SKM-1 treated with dmso at 0.1 percent for 144 hours (cell line): ENCODE results near the gene TRAPPC3L.
A peak's percentile ranks its signal among the peaks of the same experiment; 100 is the strongest.
"Not testable (repeated sequence)": the region's sequence is repeated elsewhere in the genome, so short reads cannot be mapped to it uniquely, and the experiment has no call there.

Experiments used
- DNase-seq: peaks from one replicate; lab custom pipeline; 2025; ENCODE audit not compliant: unreplicated experiment; lab: John Stamatoyannopoulos, UW

The TRAPPC3L gene

DNA sequence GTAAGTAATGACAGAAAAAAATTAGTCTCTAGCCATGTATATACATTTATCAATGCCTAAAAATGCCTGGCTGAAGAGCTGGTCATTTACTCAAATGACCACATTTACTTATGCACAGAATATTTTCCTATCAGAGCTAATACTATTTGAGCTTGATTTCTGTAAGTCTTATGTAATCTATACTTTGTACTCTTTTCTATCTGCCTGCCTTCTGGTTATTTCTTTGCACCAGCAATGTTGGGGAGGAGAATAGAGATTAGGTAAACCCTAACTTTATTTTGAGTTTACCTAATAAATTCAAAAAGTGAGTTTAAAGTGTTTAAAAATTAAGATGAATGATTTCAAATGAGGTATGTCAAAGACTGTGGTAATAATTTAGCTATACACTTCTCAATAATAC is 30.3 kb downstream of the TRAPPC3L start:
- DNase-seq, result no peak

DNA sequence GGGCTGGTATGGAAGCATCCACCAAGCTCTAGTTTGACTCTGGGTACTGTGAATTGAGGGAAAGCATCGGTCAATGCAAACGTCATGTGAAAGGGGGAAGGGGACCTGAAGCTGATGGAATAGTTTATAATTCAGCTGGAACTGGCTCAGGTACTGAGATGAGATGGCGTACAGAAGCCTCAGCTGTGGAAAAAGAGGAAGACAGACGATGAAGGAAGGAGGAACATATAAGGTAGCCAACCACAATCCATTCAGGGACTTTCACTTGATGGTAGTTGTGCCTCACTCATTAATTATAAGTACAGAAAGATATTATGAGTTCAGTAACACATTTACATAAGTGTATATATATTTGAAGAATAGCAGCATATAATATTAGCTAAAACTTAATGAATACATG is 31.4 kb downstream of the TRAPPC3L start:
- DNase-seq, result peak; percentile 43

DNA sequence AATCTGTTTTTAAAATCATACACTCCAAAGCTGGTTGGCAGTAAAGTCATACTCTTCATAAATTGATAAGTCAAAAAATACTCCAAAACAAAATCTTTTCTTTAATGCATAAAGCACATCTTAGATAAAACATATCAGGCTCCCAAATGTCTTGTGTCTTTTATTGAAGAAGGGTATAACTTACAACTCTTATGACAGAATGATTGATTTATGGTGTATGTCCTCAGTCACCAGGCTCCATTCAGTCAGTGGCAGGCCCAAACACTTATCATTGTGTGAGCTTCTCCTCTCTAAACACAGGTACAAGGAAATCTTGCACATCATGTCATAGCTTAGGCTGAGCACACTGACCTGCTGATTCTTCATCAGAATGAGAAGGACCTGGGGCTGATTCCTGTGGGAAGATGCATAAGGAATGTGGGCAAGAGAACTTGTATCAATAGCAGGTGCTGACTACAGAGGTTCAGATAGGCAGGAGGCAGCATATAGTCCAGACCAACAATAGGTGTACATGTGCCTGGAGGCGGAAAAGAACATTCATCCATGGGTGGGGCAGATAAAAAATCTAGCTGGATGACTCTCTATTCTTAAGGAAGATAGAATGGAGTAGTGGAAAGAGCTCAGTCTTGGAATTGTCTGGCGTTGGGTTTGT is 32.1 kb downstream of the TRAPPC3L start:
- no peak for DNase-seq

DNA sequence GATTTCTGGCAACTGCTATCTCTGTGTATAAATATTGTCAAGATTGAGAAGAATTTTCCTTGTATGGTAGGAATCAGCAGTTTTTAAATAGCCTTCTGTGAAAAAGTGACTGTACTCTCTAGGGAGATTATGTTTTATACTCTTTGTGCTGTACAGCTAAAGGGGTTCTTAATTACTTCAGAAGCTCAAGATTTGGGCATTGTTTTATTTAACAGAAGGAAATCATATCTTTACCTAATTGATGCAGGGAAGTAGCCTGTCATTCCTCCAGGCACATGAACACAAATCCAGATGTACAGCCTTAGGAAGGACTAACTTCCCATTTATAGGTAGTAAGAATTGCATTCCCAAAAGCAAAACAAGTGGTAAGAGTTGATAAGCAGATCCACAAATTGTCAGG is 32.8 kb downstream of the TRAPPC3L start:
- no peak for DNase-seq

DNA sequence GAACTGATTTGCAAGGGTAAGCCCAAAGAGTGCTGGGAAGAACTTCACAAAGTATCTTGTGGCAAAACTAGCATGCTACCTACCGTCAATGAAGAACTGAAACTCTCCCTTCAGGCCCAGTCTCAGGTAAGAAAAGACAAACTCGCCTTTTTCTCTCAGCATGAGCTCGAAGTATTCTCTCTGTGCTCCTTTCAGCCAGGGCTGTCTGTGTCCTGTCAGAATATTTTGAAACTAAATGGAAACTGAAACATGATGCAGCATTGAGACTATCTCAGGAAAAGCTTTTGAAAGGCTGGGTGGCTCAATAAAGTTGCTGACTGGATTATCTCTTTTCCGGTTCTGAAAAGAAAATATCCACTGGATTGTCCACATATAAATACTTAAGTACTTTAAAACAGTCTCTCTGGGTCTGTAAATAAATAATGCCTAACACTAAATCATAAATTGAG is 33.3 kb downstream of the TRAPPC3L start:
- no peak for DNase-seq

DNA sequence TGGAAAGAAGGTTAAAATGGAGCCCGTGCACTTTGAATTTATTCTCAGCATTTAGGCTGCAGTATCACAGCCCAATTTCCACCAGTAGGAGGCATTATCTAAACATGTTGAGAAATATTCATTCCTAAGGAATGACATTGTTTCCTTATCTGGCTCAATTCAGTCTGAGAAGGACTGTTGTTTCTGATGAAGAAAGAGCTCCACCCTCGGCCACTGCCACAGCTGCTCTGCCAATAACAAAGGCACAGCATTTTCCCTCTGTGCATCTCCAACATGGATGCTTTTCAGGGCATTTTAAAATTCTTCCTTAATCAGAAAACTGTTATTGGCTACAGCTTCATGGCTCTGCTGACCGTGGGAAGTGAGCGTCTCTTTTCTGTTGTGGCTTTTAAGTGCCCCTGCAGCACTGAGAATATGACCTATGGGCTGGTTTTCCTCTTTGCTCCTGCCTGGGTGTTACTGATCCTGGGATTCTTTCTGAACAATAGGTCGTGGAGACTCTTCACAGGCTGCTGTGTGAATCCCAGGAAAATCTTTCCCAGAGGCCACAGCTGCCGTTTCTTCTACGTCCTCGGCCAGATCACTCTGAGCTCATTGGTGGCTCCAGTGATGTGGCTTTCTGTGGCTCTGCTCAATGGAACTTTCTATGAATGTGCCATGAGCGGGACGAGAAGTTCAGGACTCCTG is 33.9 kb downstream of the TRAPPC3L start, which contains the start of gene CALHM5:
TSS of gene CALHM5 (plus strand) at position 216 of the 687 bp plus-strand sequence. CDS start at position 274, 58 bp downstream.
- DNase-seq, result no peak

DNA sequence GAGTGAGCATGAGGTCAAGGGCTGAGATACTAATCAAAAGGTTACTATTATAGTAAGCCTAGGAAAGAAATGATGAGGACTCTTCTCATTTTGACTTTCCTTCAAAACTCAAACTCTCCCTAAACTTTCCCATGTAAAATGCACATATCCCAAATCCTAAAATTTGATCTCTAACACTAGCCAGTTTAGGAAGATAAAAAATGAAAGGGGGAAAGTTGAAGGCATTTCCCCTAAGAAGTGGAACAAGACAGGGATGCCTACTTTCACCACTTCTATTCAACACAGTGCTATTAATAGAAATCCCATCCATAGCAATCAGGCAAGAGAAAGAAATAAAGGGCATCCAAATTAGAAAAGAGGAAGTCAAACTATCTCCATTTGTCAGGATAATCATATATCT is 37.0 kb downstream of the TRAPPC3L start:
- DNase-seq, result no peak

DNA sequence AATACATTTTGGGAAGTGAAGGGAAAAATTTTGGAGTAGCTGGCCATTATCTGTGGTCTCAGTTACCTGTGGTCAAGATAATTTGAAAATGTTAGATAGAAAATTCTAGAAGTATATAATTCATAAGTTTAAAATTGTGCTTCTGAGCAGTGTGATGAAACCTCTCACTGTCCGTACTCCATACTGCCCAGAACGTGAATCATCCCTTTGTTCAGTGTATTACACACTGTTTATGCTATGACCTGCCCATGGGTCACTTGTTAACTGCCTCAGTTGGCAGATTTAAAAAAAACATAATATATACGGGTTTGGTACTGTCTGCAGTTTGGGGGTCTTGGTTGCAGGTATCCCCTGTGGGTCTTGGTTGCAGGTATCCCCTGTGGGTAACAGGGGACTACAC is 38.2 kb downstream of the TRAPPC3L start:
- DNase-seq, result no peak

DNA sequence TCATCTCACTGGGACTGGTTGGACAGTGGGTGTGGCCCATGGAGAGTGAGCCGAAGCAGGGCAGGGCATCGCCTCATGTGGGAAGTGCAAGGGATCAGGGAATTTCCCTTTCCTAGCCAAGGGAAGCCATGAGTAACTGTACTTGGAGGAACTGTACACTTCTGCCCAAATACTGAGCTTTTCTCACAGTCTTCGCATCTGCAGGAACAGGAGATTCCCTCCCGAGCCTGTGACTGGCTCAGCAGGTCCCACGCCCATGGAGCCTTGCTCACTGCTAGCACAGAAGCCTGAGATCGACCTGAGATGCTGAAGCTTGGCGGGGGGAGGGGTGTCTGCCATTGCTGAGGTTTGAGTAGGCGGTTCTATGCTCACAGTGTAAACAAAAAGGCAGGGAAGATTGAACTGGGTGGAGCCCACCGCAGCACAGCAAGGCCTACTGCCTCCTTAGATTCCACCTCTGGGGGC is 44.5 kb downstream of the TRAPPC3L start:
- DNase-seq, result no peak

DNA sequence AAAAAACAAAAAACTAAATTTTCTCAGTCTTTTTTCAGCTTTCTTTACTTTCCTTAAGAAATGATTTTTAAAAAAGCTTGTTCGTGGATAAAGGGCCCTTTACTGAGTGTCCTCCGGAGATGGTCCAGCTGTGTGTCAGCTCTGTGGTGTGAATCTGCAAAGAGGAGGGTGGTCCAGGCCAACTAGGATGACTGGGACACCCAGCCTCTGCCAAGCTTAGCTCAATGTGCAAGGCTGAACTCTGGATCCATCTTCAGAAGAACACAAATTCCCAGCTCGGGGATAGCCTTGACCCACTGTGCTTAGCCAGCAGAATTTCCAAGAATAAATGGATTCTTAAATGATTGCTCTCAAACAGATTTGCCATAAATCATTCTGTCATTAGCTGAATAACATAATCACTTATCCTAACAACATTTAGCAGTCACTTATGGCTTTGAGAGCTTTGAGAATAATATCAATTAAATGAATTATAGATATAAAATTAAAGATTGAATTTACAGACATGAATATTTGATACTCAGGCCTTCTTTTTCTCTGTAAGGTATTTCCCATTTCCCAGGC is 48.3 kb downstream of the TRAPPC3L start:
- DNase-seq, result no peak

DNA sequence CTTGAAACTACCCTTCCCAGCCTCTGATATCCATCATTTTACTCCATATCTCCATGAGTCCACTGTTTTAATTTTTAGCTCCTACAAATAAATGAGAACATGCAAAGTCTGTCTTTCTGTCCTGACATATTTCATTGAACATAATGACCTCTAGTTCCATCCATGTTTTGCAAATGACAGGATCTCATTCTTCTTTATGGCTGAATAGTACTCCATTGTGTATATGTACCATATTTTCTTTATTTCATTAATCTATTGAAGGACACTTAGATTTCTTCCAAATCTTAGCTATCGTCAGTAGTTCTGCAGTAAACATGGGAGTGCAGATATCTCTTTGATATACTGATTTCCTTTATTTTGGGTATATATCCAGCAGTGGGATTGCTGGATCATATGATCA is 50.3 kb downstream of the TRAPPC3L start:
- DNase-seq, result not testable (repeated sequence)

DNA sequence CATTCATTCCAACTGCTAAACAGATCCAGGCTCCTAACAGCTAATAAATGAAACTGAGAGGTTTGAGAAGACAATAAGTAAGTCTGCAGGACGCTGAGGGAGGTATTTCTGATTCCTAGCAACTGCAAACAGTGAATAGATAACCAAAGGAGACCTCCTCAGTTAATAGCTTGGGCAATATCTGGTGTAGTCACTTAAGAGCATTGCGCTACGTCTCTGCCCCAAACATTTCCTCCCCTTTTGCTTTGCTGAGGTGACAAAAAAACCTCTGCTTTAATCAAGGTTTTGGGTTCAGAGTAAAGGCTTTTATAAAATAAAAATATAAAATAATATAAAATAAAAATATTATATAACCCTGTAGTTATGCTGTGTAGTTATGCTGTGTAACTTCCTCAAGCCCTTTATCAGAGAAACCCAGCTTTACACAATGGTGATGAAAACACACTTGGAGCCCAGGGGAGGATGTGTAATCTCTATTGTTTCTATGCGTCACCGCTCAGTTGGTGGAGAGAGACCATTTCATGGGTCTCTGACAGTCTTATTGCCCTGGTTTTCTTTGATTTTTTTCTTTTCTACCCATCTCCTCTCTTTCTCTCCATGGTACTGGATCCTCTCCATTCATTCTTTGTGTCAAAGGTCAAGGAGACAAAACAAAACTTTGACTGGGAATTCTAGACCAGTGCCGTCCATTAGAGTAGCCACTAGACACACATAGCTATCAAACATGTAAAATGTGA is 53.0 kb downstream of the TRAPPC3L start:
- DNase-seq, result peak; percentile 84

DNA sequence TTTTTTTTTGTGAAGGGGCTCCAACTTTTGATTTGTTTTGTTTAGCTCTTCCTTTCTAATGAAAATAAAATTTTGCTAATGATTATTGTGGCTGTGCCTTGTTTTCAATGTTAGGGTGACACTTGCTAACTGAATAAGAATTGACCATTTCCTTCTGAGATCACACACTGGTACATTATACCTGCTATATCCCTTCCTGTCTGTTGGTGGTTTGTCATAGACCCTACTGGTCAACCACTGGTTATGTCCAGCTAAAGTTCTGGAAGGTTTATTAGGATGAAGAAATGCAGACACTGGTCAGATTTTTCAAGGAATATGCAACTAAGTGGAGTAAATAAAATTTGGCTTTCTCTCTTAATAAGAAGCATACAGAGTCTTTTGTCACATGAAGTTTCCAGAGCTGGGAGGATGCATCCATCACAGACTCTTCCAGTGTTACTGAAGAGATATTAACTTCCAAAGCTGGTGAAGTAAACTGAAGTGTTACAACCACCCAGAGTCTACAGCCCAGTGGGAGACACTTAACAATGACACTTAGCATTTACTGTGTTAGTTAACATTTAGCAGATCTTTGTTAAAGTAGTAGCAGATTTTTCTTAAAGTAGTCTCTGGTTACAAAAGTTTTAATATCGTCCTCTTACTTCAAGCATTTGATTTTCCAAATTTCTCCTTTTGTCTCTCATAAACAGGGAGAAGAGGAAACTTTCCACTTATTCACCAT is 53.7 kb downstream of the TRAPPC3L start:
- DNase-seq, result no peak

DNA sequence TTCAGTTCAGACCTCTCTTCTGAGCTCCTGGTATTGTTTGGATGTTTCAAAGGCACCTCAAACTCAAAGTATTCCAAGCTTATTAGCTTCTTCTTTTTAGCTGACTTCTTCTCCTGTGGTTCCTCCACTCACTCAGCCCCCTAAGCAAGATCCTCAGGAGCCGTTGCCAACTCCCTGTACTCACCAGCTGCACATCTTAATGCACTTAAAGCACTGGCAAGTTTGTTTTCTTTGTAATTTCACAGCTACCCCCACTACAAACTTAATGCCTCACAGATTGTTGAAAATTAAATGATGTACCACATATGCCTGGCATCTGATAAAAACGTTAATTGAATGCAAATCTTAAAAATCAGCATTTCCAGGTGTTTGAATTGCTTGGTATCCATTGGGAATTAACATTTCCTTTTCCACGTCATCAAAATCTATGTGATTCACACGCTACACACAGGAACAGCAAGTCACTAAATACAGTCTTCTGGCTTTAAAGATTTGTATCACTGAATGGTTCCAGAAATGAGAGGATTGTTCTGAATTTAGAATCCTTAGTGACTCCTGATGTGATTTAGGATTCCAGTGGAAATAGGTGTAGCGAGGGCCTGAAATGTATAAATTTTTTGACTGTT is 59.8 kb downstream of the TRAPPC3L start:
- DNase-seq, result no peak

DNA sequence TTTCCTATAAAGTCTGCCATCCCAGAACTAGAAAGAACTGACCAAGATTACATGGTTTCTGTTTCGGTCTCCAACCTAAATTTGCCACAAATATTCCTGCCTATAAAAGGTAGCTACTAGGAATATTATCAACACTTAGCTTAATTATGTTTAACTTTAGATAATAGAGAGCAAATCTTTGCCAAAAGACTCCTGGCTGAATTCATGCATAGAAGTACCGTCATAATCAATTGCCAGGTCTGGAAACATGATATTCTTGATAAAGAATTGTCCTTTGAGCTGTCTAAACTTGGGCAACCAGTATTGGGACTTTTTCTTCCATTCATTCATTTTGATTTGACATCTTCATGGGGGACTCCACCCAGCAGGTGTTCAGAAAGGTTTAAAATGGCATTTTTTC is 61.9 kb downstream of the TRAPPC3L start:
- no peak for DNase-seq

DNA sequence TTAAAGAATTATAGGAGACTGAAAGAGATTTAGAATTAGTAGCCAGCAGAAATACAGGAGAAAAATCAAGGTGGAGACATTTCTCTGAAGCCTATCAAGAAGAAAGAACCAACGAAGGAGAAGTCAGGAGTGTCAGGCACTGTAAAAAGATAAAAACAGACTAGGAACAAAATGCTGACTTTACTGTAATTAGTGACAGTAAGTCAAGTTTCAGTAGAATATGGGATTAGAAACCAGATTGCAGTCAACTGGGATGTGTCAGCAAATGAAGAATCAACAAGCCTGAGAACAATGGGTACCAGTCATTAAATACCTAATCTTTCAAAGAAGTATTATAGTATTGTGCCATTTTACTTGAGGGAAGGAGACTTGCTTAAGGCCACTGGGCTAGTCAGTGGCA is 62.7 kb downstream of the TRAPPC3L start:
- no peak for DNase-seq

DNA sequence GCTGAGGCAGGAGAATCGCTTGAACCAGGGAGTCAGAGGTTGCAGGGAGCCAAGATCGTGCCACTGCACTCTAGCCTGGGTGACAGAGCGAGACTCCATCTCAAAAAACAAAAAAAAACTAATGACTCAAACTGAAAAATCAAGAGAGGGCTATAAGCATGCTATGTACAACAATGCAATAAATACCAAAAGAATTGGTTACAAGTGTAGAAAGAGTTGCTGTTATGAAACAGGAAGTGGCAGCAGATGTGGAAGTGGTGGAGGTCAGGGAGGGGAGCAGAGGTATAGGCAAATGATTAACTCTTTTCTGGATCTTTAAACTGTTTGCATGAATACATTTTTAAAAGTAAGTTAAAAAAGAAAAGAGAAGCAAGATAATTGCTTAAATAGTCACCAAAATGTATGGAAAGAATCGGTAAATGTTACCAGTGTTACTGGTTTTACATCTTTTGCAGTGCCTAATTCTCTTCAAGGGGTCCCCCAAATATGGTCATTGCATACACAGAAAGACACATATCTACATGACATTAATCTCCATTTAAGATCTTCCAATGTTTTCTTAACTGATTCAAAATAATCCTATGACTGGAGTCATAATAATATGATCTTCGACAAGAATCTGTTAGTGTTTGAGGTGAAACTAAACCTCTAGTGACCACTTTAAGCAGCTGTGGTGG is 69.3 kb downstream of the TRAPPC3L start:
- DNase-seq, result peak; percentile 91

DNA sequence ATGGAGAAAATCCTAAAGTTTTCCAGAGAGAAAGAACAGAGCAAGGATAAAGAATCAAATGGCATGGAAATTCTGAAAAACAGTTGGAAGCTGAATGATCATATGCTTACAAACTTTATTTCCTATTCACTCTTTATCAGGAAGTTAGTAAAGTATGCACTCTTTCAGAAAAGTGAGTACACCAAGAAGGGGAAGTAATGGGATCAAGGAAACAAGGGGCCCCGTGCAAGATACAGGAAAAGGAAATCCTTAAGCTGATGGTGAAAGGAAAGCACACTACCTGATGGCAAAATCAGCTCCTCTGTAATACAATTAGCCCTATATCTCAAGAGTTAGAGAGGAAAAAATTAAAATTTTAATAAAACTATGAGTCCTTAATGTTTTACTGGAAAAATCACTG is 70.3 kb downstream of the TRAPPC3L start:
- DNase-seq, result peak; percentile 83

DNA sequence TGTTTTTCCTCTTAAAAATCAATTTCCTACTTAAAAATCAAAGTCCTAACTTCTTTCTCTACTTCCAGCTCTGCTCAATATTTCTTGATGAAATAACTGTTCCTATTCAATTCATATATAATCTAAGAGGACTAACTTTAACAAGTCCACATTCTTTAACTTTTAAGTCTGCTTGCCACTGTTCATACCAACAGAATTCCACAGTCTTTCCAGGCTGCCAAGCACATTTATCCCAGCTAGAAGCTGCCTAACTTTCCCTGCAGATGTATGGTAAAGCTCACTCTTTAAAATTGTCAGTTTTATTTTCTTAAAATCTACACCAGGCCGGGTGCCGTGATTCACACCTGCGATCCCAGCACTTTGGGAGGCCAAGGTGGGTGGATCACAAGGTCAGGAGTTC is 72.8 kb downstream of the TRAPPC3L start:
- no peak for DNase-seq

DNA sequence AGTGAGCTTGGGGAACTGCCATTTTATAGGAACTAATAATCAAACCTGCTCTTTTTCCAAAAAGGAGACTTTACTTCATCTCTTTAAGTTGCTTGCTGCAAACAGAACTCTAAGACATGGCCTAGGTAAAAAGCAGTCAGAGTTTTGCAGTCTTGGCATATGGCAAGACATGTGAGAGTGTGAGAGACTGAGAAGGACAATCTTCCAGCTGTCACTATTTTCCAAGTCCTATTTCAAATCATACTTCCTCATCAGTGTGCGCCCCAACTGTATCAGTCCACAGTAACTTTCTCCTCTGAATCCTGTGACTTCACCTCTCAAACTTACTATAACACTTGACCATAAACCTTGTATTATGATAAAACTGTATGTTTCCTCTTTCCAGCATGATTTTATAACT is 74.0 kb downstream of the TRAPPC3L start:
- peak; percentile 4 for DNase-seq
